ENCODE measurements around the gene GATD1.

The GATD1 gene

DNA sequence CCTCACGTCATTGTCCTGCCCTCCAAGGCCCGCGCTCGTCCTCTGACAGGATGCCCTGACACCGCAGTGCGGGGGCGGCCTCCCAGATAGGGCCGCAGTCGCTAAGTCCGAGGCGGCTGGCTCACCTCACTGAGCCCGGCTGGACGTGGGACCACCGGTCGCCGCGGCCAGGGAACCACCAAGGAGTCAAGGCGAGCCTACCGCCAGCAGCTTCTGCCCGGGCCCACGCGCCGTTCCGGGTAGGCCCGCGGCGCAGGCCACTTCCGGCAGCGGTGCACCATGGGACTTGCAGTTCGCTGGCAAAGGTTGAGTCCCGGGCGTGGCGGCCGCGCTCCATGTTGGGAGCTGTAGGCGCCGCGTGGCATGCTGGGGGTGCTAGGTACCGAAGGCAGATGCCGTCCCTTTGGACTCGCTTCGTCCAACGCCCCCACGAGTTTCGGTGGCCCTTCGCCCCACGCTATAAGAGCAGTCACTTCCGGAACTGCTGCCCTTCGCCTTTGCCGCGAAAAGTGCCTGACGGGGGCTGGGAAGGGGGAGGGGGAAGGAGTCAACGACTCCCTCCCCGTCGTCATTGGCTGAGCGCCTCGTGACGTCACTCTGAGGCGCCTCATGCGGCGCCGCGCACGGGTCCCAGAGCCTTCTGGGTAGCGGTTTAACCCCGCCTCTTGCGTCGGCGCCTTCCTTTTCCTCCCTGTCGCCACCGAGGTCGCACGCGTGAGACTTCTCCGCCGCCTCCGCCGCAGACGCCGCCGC, 32.2 kb upstream of the GATD1 start, which contains the start of gene RPLP2:
RPLP2 (plus strand) TSS at position 681 of the 753 bp plus-strand sequence. CDS start 268 bp downstream, outside the sequence.
- peak within 1 kb of the TSS; percentile 100 for H3K9ac ChIP-seq (ENCODE audit: low read depth, low read length)
- peak within 1 kb of the TSS; percentile 97 for H3K4me3 ChIP-seq (ENCODE audit: low read length)
- peaks cover 37% of the 10 kb centered on the region for H3K36me3 ChIP-seq (ENCODE audit: insufficient read depth, low read depth, low read length)
- H3K4me1 ChIP-seq (ENCODE audit: insufficient read depth, low read length): peaks cover 8% of the 10 kb centered on the region; the same call in 1 of the 2 replicates
- H3K27ac ChIP-seq (ENCODE audit: low read length): peak within 1 kb of the TSS; percentile 100
- H3K9me3 ChIP-seq (ENCODE audit: insufficient read depth, low read depth, low read length): no peaks in the 10 kb centered on the region
- H3K27me3 ChIP-seq (ENCODE audit: insufficient read depth, low read length): no peaks in the 10 kb centered on the region

DNA sequence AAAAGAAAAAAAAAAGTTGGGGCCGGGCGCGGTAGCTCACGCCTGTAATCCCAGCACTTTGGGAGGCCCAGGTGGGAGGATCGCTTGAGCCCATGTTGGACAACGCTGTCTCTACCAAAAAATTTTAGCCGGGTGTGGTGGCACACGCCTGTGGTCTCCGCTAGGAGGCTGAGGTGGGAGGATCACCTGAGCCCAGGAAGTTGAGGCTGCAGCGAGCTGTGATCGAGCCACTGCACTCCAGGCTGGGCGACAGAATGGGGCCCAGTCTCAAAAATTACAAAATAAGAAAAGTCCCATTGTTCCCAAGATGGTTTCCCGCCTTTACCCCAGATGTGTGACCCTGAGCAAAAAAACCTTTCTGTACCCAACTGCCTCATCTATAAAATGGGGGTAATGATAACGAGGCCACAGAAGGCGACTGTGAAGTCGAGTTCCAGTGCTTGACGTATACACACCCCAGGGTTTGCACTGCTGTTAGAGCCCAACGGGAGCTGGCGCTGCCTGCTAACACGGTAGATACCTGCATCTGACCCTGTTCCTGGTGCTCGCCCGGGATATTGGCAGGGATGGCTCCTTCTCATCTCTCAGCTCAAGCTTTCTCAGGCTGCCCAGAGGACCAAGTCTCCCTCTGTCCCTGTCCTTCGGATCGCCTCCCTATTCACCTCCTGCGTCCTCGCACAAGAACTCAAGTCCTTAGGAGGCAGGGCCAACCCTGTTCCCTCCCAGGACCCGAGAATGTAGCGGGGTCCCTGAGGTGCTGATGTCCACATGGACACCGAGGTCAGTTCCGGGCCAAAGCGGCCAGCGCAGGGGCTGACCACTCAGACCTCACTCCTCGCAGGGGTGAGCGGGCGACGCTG, 31.4 kb upstream of the GATD1 start:
- peaks cover 32% of the 10 kb centered on the region for H3K36me3 ChIP-seq (ENCODE audit: insufficient read depth, low read depth, low read length)
- H3K4me1 ChIP-seq (ENCODE audit: insufficient read depth, low read length): peaks cover 10% of the 10 kb centered on the region; the same call in 1 of the 2 replicates
- H3K9ac ChIP-seq (ENCODE audit: low read depth, low read length): peak overlapping the region; percentile 100
- H3K27me3 ChIP-seq (ENCODE audit: insufficient read depth, low read length): no peaks in the 10 kb centered on the region
- peak overlapping the region; percentile 97 for H3K4me3 ChIP-seq (ENCODE audit: low read length)
- H3K9me3 ChIP-seq (ENCODE audit: insufficient read depth, low read depth, low read length): no peaks in the 10 kb centered on the region
- peak overlapping the region; percentile 100 for H3K27ac ChIP-seq (ENCODE audit: low read length)

DNA sequence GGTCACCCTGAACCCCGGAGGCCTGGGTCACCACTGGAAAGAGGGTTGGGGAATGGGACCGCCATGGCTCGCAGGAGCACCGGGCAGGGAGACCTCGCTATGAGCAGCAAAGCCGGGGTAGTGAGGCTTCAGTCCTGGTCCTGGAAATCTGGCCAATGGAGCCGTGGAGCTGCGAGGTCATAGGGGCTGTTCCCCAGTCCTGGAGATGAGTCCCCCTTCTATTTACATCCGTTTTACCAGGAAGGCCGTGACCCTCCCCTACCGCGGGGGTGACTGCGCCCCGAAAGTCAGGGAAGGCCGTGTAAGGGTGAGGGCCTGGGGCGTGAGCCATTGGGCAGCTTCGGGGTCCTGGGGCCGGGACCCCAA, 27.3 kb upstream of the GATD1 start:
- no peak overlapping the region for H3K27ac ChIP-seq (ENCODE audit: low read length)
- H3K4me3 ChIP-seq (ENCODE audit: low read length): peak overlapping the region; percentile 79
- H3K4me1 ChIP-seq (ENCODE audit: insufficient read depth, low read length): peaks cover 4% of the 10 kb centered on the region; the same call in 1 of the 2 replicates
- peak overlapping the region; percentile 79; the same call in 1 of the 2 replicates for H3K9ac ChIP-seq (ENCODE audit: low read depth, low read length)
- H3K36me3 ChIP-seq (ENCODE audit: insufficient read depth, low read depth, low read length): peaks cover 18% of the 10 kb centered on the region; the same call in 1 of the 2 replicates
- H3K27me3 ChIP-seq (ENCODE audit: insufficient read depth, low read length): no peaks in the 10 kb centered on the region
- H3K9me3 ChIP-seq (ENCODE audit: insufficient read depth, low read depth, low read length): no peaks in the 10 kb centered on the region

DNA sequence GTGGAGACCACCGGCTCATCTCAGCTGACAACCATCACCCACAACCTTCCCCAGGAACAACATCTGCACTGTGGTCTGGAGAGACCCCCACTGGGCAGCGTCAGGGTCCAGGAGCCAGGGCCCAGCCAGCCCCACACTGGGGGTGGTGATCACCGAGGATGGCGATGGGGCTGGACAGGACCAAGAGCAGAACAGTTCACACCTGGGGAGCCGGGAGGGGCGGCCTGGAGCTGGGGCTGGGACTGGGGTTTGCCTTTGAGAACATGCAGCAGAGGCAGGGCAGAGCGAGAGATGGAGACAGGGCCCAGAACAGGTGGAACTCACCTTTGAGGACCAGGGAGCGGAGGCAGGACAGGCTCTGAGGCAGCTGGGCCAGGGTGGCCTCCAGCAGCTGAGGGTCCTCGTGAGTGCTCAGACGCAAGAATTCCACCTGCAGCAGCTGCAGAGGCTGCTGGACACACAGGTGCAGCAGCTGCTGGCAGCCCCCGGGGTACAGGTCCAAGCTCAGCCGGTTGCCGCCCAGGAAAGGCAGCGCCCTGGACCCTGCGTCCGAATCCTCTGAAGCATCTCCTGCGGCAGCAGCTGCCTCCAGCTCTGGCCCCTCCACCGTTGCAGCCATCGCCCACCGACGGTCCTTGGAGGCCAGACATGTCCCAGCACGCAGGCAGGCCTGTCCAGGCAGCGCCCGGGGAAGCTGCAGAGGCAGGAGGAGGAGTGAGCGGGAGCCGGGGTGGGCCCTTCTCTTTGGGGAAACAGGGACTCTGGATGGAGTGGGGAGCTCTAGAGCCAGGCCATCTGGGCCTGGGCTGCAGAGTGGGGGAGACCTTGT, 26.7 kb upstream of the GATD1 start:
- Histone ChIP-seq H3K9me3 (ENCODE audit: insufficient read depth, low read depth, low read length) (no peaks in the 10 kb centered on the region), H3K4me1 (ENCODE audit: insufficient read depth, low read length) (peaks cover 4% of the 10 kb centered on the region; the same call in 1 of the 2 replicates), H3K27me3 (ENCODE audit: insufficient read depth, low read length) (no peaks in the 10 kb centered on the region), H3K36me3 (ENCODE audit: insufficient read depth, low read depth, low read length) (peaks cover 18% of the 10 kb centered on the region; the same call in 1 of the 2 replicates), H3K4me3 (ENCODE audit: low read length) (peak overlapping the region; percentile 79), H3K9ac (ENCODE audit: low read depth, low read length) (peak overlapping the region; percentile 79; the same call in 1 of the 2 replicates), H3K27ac (ENCODE audit: low read length) (no peak overlapping the region)

DNA sequence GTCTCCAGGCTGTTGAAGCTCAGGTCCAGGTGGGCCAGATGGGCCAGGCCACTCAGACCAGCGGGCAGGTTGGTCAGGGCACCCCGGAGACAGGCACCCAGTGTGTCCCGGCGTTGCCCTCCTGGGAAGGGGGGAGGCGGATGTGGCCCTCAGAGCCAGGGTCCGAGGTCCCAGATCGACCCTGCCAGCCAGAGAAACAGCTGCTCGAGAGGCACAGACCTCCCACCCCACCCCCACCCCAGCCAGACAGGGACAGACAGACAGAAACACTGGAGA, 26.1 kb upstream of the GATD1 start:
- H3K36me3 ChIP-seq (ENCODE audit: insufficient read depth, low read depth, low read length): peaks cover 18% of the 10 kb centered on the region; the same call in 1 of the 2 replicates
- no peak overlapping the region for H3K27ac ChIP-seq (ENCODE audit: low read length)
- H3K9ac ChIP-seq (ENCODE audit: low read depth, low read length): no peak overlapping the region; the same call in 1 of the 2 replicates
- H3K4me3 ChIP-seq (ENCODE audit: low read length): no peak overlapping the region
- peaks cover 4% of the 10 kb centered on the region; the same call in 1 of the 2 replicates for H3K4me1 ChIP-seq (ENCODE audit: insufficient read depth, low read length)
- H3K9me3 ChIP-seq (ENCODE audit: insufficient read depth, low read depth, low read length): no peaks in the 10 kb centered on the region
- no peaks in the 10 kb centered on the region for H3K27me3 ChIP-seq (ENCODE audit: insufficient read depth, low read length)

DNA sequence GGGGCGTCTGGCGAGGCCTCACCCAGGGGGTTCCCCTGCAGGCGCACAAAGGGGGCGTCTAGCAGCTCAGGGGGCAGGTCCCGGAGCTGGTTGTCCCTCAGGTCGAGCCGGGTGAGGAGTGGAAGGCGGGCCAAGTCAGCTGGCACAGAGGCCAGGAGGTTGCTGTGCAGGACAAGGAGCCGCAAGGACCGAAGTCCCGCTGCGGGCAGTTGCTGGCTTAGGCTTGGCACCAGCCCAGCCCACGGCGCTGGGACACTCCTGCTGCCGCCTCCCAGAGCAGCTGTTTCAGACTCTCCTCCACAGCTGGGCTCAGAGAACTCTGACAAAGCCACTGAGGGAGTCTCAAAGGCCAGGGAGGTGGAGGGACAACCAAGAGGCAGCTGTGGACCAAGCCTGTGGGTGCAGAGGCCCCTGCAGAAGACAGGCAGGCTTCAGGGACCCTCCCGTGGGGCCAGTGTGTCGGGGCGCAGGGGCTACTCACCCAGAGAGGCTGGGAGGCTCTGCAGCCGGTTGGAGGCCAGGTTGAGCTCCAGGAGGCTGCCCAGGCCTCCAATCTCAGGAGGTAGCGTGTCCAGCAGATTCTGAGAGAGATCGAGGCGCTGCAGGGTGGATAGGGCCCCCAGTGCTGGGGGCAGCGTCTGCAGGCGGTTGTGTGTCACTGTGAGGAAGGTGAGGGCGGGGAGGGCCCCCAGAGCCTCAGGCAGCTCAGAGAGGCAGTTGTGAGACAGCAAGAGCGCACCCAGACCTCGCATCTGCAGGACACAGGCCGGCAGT, 25.6 kb upstream of the GATD1 start:
- Histone ChIP-seq H3K27me3 (ENCODE audit: insufficient read depth, low read length) (no peaks in the 10 kb centered on the region), H3K27ac (ENCODE audit: low read length) (no peak overlapping the region), H3K36me3 (ENCODE audit: insufficient read depth, low read depth, low read length) (peaks cover 18% of the 10 kb centered on the region; the same call in 1 of the 2 replicates), H3K9ac (ENCODE audit: low read depth, low read length) (no peak overlapping the region), H3K4me3 (ENCODE audit: low read length) (no peak overlapping the region), H3K9me3 (ENCODE audit: insufficient read depth, low read depth, low read length) (no peaks in the 10 kb centered on the region), H3K4me1 (ENCODE audit: insufficient read depth, low read length) (peaks cover 4% of the 10 kb centered on the region; the same call in 1 of the 2 replicates)

DNA sequence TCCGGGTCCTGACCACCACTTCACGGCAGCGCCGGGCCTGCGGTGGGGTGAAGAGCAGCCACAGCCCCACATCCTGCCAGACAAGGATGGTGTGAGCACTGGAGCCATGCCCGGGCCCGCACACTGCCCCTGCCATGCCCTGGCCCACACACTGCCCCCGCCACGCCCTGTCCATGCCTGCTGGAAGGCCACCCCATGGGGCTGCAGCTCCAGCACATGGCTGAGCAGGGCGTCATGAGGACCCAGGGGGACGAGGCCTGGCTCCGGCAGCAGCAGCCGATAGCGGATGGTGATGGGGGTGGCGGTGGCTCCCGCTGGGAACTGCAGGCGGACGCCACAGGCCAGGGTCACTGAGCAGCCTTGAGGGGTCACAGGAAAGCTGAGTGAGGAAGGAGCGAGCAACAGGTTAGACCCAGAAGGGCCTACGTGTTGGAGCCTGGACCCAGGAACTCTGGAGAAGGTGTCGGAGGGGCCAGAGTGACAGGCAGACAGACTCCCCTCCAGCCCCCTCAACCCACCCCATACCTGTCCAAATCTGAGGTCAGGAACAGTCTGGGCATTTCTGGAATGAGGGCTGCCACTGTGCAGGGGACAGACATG, 24.8 kb upstream of the GATD1 start:
- no peak overlapping the region for H3K9ac ChIP-seq (ENCODE audit: low read depth, low read length)
- H3K9me3 ChIP-seq (ENCODE audit: insufficient read depth, low read depth, low read length): no peaks in the 10 kb centered on the region
- H3K36me3 ChIP-seq (ENCODE audit: insufficient read depth, low read depth, low read length): peaks cover 18% of the 10 kb centered on the region; the same call in 1 of the 2 replicates
- H3K27ac ChIP-seq (ENCODE audit: low read length): no peak overlapping the region
- H3K27me3 ChIP-seq (ENCODE audit: insufficient read depth, low read length): no peaks in the 10 kb centered on the region
- no peak overlapping the region for H3K4me3 ChIP-seq (ENCODE audit: low read length)
- peaks cover 5% of the 10 kb centered on the region; the same call in 1 of the 2 replicates for H3K4me1 ChIP-seq (ENCODE audit: insufficient read depth, low read length)

DNA sequence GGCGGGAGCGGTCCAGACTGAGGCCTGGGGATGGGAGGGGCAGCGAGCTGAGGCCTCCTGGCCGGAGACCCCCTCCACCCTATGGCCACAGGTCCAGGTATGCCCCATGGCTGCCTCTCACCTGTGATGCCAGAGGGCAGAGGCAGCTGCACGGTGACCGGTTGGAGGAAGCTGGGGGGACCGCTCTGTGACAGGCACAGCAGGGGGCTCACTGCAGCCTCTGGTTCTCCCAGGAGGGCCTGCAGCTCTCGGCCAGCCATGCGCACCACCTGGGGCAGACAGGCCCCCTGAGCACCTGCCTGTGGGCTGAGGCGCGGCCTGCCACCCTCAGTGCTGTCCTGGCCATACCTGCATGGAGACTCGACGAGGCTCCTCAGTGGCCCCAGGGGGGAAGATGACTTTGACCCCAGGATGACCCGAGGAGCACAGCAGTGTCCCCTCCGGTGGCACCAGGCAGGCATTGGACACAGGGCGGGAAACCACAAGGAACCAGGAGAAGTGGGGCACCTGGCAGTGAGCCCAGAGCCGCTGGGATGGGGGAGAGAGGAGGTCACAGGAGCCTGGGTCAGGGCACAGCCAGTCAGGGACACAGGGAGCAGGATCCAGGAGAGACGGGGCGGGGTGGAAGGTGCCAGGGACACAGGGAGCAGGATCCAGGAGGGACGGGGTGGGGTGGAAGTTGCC, 24.0 kb upstream of the GATD1 start:
- Histone ChIP-seq H3K36me3 (ENCODE audit: insufficient read depth, low read depth, low read length) (peaks cover 18% of the 10 kb centered on the region; the same call in 1 of the 2 replicates), H3K9me3 (ENCODE audit: insufficient read depth, low read depth, low read length) (no peaks in the 10 kb centered on the region), H3K4me3 (ENCODE audit: low read length) (no peak overlapping the region), H3K27ac (ENCODE audit: low read length) (no peak overlapping the region), H3K9ac (ENCODE audit: low read depth, low read length) (no peak overlapping the region), H3K27me3 (ENCODE audit: insufficient read depth, low read length) (no peaks in the 10 kb centered on the region), H3K4me1 (ENCODE audit: insufficient read depth, low read length) (peaks cover 8% of the 10 kb centered on the region; the same call in 1 of the 2 replicates)

DNA sequence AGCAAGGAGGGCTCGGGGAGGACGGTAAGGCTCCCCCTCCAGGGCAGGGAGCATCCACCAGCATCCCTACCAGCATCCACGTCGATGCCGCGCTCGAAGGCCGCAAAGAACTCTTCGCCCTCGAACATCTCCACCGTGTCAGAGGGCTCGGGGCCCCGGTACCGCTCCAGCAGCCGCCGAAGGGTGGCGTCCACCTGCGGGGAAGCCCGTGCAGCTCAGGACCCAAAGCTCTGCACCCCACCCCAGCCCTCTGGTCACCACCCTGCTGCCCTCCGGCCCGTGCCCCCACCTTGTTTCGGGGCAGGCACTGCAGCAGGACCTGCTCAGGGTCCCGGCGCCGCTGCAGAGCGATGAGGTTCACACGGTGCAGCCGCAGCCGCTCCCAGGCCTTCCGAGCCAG, 23.2 kb upstream of the GATD1 start:
- H3K9ac ChIP-seq (ENCODE audit: low read depth, low read length): no peak overlapping the region
- H3K4me1 ChIP-seq (ENCODE audit: insufficient read depth, low read length): peaks cover 8% of the 10 kb centered on the region; the same call in 1 of the 2 replicates
- H3K36me3 ChIP-seq (ENCODE audit: insufficient read depth, low read depth, low read length): peaks cover 18% of the 10 kb centered on the region; the same call in 1 of the 2 replicates
- H3K27me3 ChIP-seq (ENCODE audit: insufficient read depth, low read length): no peaks in the 10 kb centered on the region
- no peak overlapping the region for H3K4me3 ChIP-seq (ENCODE audit: low read length)
- H3K9me3 ChIP-seq (ENCODE audit: insufficient read depth, low read depth, low read length): no peaks in the 10 kb centered on the region
- H3K27ac ChIP-seq (ENCODE audit: low read length): no peak overlapping the region

Measured in iPS-20b (cell line).